HCT116 (cell line): ENCODE results near the gene CYP4F3. TPM values are rescaled to one million over a fixed set of nuclear protein-coding genes. Genes with fewer than 3 reads are reported as not detected.
"Not testable (repeated sequence)": the region's sequence is repeated elsewhere in the genome, so short reads cannot be mapped to it uniquely, and the experiment has no call there.

ENCODE experiments used
- ATAC-seq: fragments of 200-7000 bp; cut with Tn5 transposase; 2 replicates; pipeline ENCODE4 v1.9.1; 2020; ENCODE audit warnings: mild to moderate bottlenecking, moderate library complexity
- BruUV-seq: library from RNA; stranded (reverse); fragments of 400-500 nt; replicated peaks from 2 replicates; lab custom pipeline; 2021; lab: Mats Ljungman, UMichigan
- CTCF ChIA-PET: fragments of 300-600 bp; sonication (Branson Sonifier 250); formaldehyde crosslinking; loops from one replicate; lab custom pipeline; 2021; ENCODE audit warnings: antibody characterized with exemption; lab: Charles Lee
- POLR2A ChIA-PET: fragments of 300-600, 350-600 bp; sonication (Branson Sonifier 250); formaldehyde crosslinking; loops from one replicate; lab custom pipeline; 2021; ENCODE audit warnings: antibody characterized with exemption; lab: Charles Lee
- RAD21 ChIA-PET, 2 experiments: fragments of 300-600 bp; sonication (Branson Sonifier 250); formaldehyde crosslinking; loops; one replicate each; lab custom pipeline; 2023; ENCODE audit warnings: low total read pairs in 2 of 2; ENCODE audit not compliant: uncharacterized antibody in 2 of 2, unreplicated experiment in 2 of 2, low non-redundant PET in 1 of 2; lab: Charles Lee
- DNase-seq: peaks from one replicate; pipeline ENCODE4 v3.0.0-alpha.2; 2010; ENCODE audit warnings: low read depth, low spot score
- H2AFZ ChIP-seq: fragments of 200-600 bp; shearing (Covaris generic), sonication (generic); 2 replicates; pipeline ENCODE4 v1.6.1; 2017; ENCODE audit warnings: low read depth, mixed run types, mixed read lengths, antibody characterized with exemption, low read length; ENCODE audit not compliant: poor library complexity, severe bottlenecking
- H3K27ac ChIP-seq: 2 replicates; pipeline ENCODE4 v1.5.1; 2012; ENCODE audit warnings: low read depth, low read length
- H3K27me3 ChIP-seq: fragments of 200-600 bp; sonication (generic); 2 replicates; pipeline ENCODE4 v1.6.1; 2016; ENCODE audit warnings: mixed run types, low read length, mixed read lengths; ENCODE audit not compliant: insufficient read depth
- H3K36me3 ChIP-seq, 2 experiments: fragments of 200-500 bp in 1 of 2; fragments of 200-600 bp in 1 of 2; sonication (Bioruptor generic) in 1 of 2; sonication (generic) in 1 of 2; 2 replicates each; pipeline versions ENCODE4 v1.5.1 to v1.6.1; 2014 to 2016; ENCODE audit warnings: low read length in 2 of 2, inconsistent platforms in 1 of 2, mixed read lengths in 1 of 2, mixed run types in 1 of 2; ENCODE audit not compliant: insufficient read depth in 2 of 2, control insufficient read depth in 1 of 2
- H3K4me1 ChIP-seq, 2 experiments: fragments of 200-600 bp in 1 of 2; sonication (generic) in 1 of 2; 2 replicates each; pipeline versions ENCODE4 v1.5.1 to v1.6.1; 2012 to 2017; ENCODE audit warnings: low read length in 2 of 2, inconsistent platforms in 1 of 2, mild to moderate bottlenecking in 1 of 2, mixed read lengths in 1 of 2, mixed run types in 1 of 2, moderate library complexity in 1 of 2; ENCODE audit not compliant: insufficient read depth in 2 of 2, control insufficient read depth in 1 of 2
- H3K4me2 ChIP-seq: fragments of 200-600 bp; sonication (generic); 2 replicates; pipeline ENCODE4 v1.6.1; 2017; ENCODE audit warnings: mixed run types, low read length, mixed read lengths
- H3K4me3 ChIP-seq, 2 experiments: fragments of 200-600 bp in 1 of 2; sonication (generic) in 1 of 2; replicated peaks in 1 of 2; 2 replicates each; pipeline ENCODE4 v1.5.1; 2011 to 2016; ENCODE audit warnings: low read length in 2 of 2, control low read depth in 1 of 2, low read depth in 1 of 2, mild to moderate bottlenecking in 1 of 2, mixed read lengths in 1 of 2, mixed run types in 1 of 2
- H3K79me2 ChIP-seq: fragments of 200-600 bp; sonication (generic); 2 replicates; pipeline ENCODE4 v1.6.1; 2017; ENCODE audit warnings: mild to moderate bottlenecking, mixed run types, low read length, moderate library complexity, mixed read lengths; ENCODE audit not compliant: insufficient read depth
- H3K9ac ChIP-seq: fragments of 200-600 bp; sonication (generic); 2 replicates; pipeline ENCODE4 v1.6.1; 2016; ENCODE audit warnings: low read length, mixed read lengths
- H3K9me2 ChIP-seq: fragments of 200-600 bp; sonication (generic), shearing (Covaris generic); 2 replicates; pipeline ENCODE4 v1.6.1; 2017; ENCODE audit warnings: mixed run types, mild to moderate bottlenecking, moderate library complexity; ENCODE audit not compliant: insufficient read depth
- H3K9me3 ChIP-seq, 2 experiments: fragments of 200-500 bp in 1 of 2; fragments of 200-600 bp in 1 of 2; sonication (Bioruptor generic) in 1 of 2; sonication (generic) in 1 of 2; 2 replicates each; pipeline ENCODE4 v1.6.1; 2014 to 2017; ENCODE audit warnings: low read length in 2 of 2, mixed read lengths in 2 of 2, inconsistent platforms in 1 of 2, low read depth in 1 of 2, mild to moderate bottlenecking in 1 of 2, mixed run types in 1 of 2, moderate library complexity in 1 of 2; ENCODE audit not compliant: control insufficient read depth in 1 of 2, insufficient read depth in 1 of 2
- H4K20me1 ChIP-seq: fragments of 200-600 bp; sonication (generic), shearing (Covaris generic); 2 replicates; pipeline ENCODE4 v1.6.1; 2017; ENCODE audit warnings: mixed run types, mild to moderate bottlenecking, moderate library complexity; ENCODE audit not compliant: insufficient read depth
- ATF3 ChIP-seq: IDR thresholded peaks from 2 replicates; pipeline ENCODE4 v1.6.1; 2012
- FOSL1 ChIP-seq: IDR thresholded peaks from 2 replicates; pipeline ENCODE4 v1.6.1; 2012; ENCODE audit warnings: low read depth
- JUND ChIP-seq: IDR thresholded peaks from 2 replicates; pipeline ENCODE4 v1.6.1; 2012
- MAX ChIP-seq: IDR thresholded peaks from 2 replicates; pipeline ENCODE4 v1.6.1; 2012
- ZBTB33 ChIP-seq: IDR thresholded peaks from 2 replicates; pipeline ENCODE4 v1.6.1; 2011; ENCODE audit warnings: mild to moderate bottlenecking, low read length, moderate library complexity; ENCODE audit not compliant: insufficient replicate concordance; ENCODE audit errors: extremely low read depth
- ZFX ChIP-seq: fragments of 450-650 bp; IDR thresholded peaks from 2 replicates; pipeline ENCODE4 v1.6.1; 2017
- intact Hi-C: fragments of 100-400 bp; cut with micrococcal nuclease; formaldehyde crosslinking; loops from 2 replicates; pipeline ENCODE4 v1.10.0; 2022
- total RNA-seq: library from RNA; stranded (reverse); gene quantifications from one replicate; pipeline ENCODE4 v1.2.1, GENCODE V29; 2021; ENCODE audit not compliant: unreplicated experiment

Gene CYP4F3
- total RNA-seq, 1 experiment from 2014 or later: 3.6 TPM

- Histone ChIP-seq H3K9ac (no peak overlapping the region), H3K27ac (no peak overlapping the region), H4K20me1 (no peaks in the 10 kb centered on the region), H3K9me3 (no peaks in the 10 kb centered on the region), H3K4me2 (no peak overlapping the region), H3K4me1 (no peaks in the 10 kb centered on the region), H3K79me2 (no peaks in the 10 kb centered on the region), H3K27me3 (no peaks in the 10 kb centered on the region), H2AFZ (no peak overlapping the region), H3K36me3 (no peaks in the 10 kb centered on the region), H3K4me3 (no peak overlapping the region), H3K9me2 (no peaks in the 10 kb centered on the region)
- TF ChIP-seq ZFX (no peak), FOSL1 (no peak), ATF3 (no peak)
- RAD21 ChIA-PET: no interaction called here
- intact Hi-C loops: no loop called here
- no peak for ATAC-seq
- CTCF ChIA-PET: no interaction called here
- POLR2A ChIA-PET: no interaction called here
- no peak for DNase-seq
- BruUV-seq: no TSS peak
These were observed 8.8 kb downstream of the CYP4F3 start for GRCh38 chr19:15649526-15649925.

- RAD21 ChIA-PET, H3K4me2 ChIP-seq, DNase-seq, H3K36me3 ChIP-seq, H3K27me3 ChIP-seq, H4K20me1 ChIP-seq, H3K79me2 ChIP-seq, BruUV-seq, POLR2A ChIA-PET, H3K9me2 ChIP-seq, ATAC-seq, H3K9me3 ChIP-seq, intact Hi-C loops, H2AFZ ChIP-seq, CTCF ChIA-PET, H3K4me3 ChIP-seq, H3K4me1 ChIP-seq, H3K27ac ChIP-seq, H3K9ac ChIP-seq: not testable (repeated sequence)
These were observed 9.4 kb downstream of the CYP4F3 start for GRCh38 chr19:15650123-15650522.

GRCh38 chr19:15651791-15652190 is 11.1 kb downstream of the CYP4F3 start:
- no peaks in the 10 kb centered on the region for H3K4me1 ChIP-seq
- no peaks in the 10 kb centered on the region for H3K36me3 ChIP-seq
- no peak for DNase-seq
- H3K9me3 ChIP-seq: no peaks in the 10 kb centered on the region
- no peak for TF ChIP-seq ZBTB33
- TF ChIP-seq JUND: no peak
- TF ChIP-seq MAX: no peak
- TF ChIP-seq, all 23 proteins: peak for 0
- Histone ChIP-seq H3K4me3 (no peak overlapping the region), H3K27ac (no peak overlapping the region), H3K27me3 (peaks cover 9% of the 10 kb centered on the region), H3K79me2 (no peaks in the 10 kb centered on the region), H3K9ac (no peak overlapping the region), H4K20me1 (no peaks in the 10 kb centered on the region), H2AFZ (no peak overlapping the region), H3K9me2 (no peaks in the 10 kb centered on the region), H3K4me2 (no peak overlapping the region)
- ChIA-PET CTCF (no interaction called here), POLR2A (no interaction called here), RAD21 (no interaction called here)
- ATAC-seq: no peak
- intact Hi-C loops: no loop called here
- BruUV-seq: no TSS peak
